WTC11 (cell line): ENCODE measurements around the gene TIMM21. TPM values are rescaled to one million over a fixed set of nuclear protein-coding genes. Genes with fewer than 3 reads are reported as not detected.

Source experiments
- ATAC-seq: fragments of 200-7000 bp; cut with Tn5 transposase; 2 replicates; pipeline ENCODE4 v1.10.0; 2021; ENCODE audit warnings: mild to moderate bottlenecking, moderate library complexity
- CTCF ChIA-PET: fragments of 300-600 bp; sonication (Branson Sonifier 250); formaldehyde crosslinking; loops from one replicate; lab custom pipeline; 2021; ENCODE audit warnings: antibody characterized with exemption; lab: Charles Lee
- POLR2A ChIA-PET: fragments of 350-600 bp; sonication (Branson Sonifier 250); formaldehyde crosslinking; loops from one replicate; lab custom pipeline; 2021; ENCODE audit warnings: antibody characterized with exemption; lab: Charles Lee
- DNase-seq: peaks from one replicate; pipeline ENCODE4 v3.0.0; 2021; ENCODE audit warnings: low spot score
- H3K27ac Mint-ChIP-seq: 2 replicates; pipeline ENCODE4 v1.8.0; 2021; ENCODE audit warnings: mixed read lengths
- H3K27me3 Mint-ChIP-seq: 2 replicates; pipeline ENCODE4 v1.8.0; 2021; ENCODE audit warnings: low read depth, mild to moderate bottlenecking, moderate library complexity, mixed read lengths
- H3K36me3 Mint-ChIP-seq: 2 replicates; pipeline ENCODE4 v1.8.0; 2021; ENCODE audit warnings: mixed read lengths
- H3K4me1 Mint-ChIP-seq: 2 replicates; pipeline ENCODE4 v1.8.0; 2022; ENCODE audit warnings: mixed read lengths
- H3K4me3 Mint-ChIP-seq: 2 replicates; pipeline ENCODE4 v1.8.0; 2021; ENCODE audit warnings: mild to moderate bottlenecking, moderate library complexity, mixed read lengths
- H3K9me3 Mint-ChIP-seq: 2 replicates; pipeline ENCODE4 v1.8.0; 2021; ENCODE audit warnings: mixed read lengths
- ATF1 ChIP-seq: sonication (generic); formaldehyde crosslinking; IDR thresholded peaks from 2 replicates; pipeline ENCODE4 v1.8.1; 2023; ENCODE audit warnings: mild to moderate bottlenecking, moderate library complexity, missing genetic modification reagents
- CREB1 ChIP-seq: sonication (generic); formaldehyde crosslinking; IDR thresholded peaks from 2 replicates; pipeline ENCODE4 v1.8.0; 2023; ENCODE audit warnings: mild to moderate bottlenecking, missing genetic modification reagents
- CTCF ChIP-seq: fragments of 200-600 bp; IDR thresholded peaks from 2 replicates; pipeline ENCODE4 v1.8.0; 2022; ENCODE audit warnings: antibody characterized with exemption
- E2F1 ChIP-seq: sonication (generic); formaldehyde crosslinking; IDR thresholded peaks from 2 replicates; pipeline ENCODE4 v1.8.0; 2022; ENCODE audit warnings: mild to moderate bottlenecking, missing genetic modification reagents
- ELF4 ChIP-seq: sonication (generic); formaldehyde crosslinking; IDR thresholded peaks from 2 replicates; pipeline ENCODE4 v1.8.1; 2022; ENCODE audit warnings: low read depth, mild to moderate bottlenecking, moderate library complexity, missing genetic modification reagents
- ETV6 ChIP-seq: sonication (generic); formaldehyde crosslinking; IDR thresholded peaks from 2 replicates; pipeline ENCODE4 v1.8.1; 2022; ENCODE audit warnings: mild to moderate bottlenecking, missing genetic modification reagents
- FOXJ3 ChIP-seq: sonication (generic); formaldehyde crosslinking; IDR thresholded peaks from 2 replicates; pipeline ENCODE4 v1.9.0; 2021; ENCODE audit warnings: missing genetic modification reagents, mild to moderate bottlenecking, borderline replicate concordance
- GABPB1 ChIP-seq: sonication (generic); formaldehyde crosslinking; IDR thresholded peaks from 2 replicates; pipeline ENCODE4 v1.8.1; 2023; ENCODE audit warnings: mild to moderate bottlenecking, missing genetic modification reagents
- GRHL2 ChIP-seq: fragments of 250-450 bp; sonication (Bioruptor Pico); IDR thresholded peaks from 2 replicates; pipeline ENCODE4 v1.8.0; 2022; ENCODE audit warnings: mild to moderate bottlenecking, moderate library complexity; ENCODE audit not compliant: insufficient replicate concordance, severe bottlenecking
- GTF2I ChIP-seq: fragments of 250-450 bp; sonication (Bioruptor Pico); conservative IDR thresholded peaks from 2 replicates; pipeline ENCODE4 v1.4.0; 2021; ENCODE audit warnings: mild to moderate bottlenecking
- PRDM15 ChIP-seq: sonication (generic); formaldehyde crosslinking; IDR thresholded peaks from 2 replicates; pipeline ENCODE4 v1.8.0; 2022; ENCODE audit warnings: missing genetic modification reagents
- SMAD3 ChIP-seq: sonication (generic); formaldehyde crosslinking; IDR thresholded peaks from 2 replicates; pipeline ENCODE4 v1.8.0; 2022; ENCODE audit warnings: missing genetic modification reagents, mild to moderate bottlenecking, borderline replicate concordance
- STAT6 ChIP-seq: sonication (generic); formaldehyde crosslinking; conservative IDR thresholded peaks from 2 replicates; pipeline ENCODE4 v1.8.1; 2023; ENCODE audit warnings: mild to moderate bottlenecking, low read depth, missing genetic modification reagents, moderate library complexity
- TEAD1 ChIP-seq: sonication (generic); formaldehyde crosslinking; IDR thresholded peaks from 2 replicates; pipeline ENCODE4 v1.8.0; 2022; ENCODE audit warnings: mild to moderate bottlenecking, missing genetic modification reagents
- TEAD4 ChIP-seq: sonication (generic); formaldehyde crosslinking; IDR thresholded peaks from 2 replicates; pipeline ENCODE4 v1.8.0; 2022; ENCODE audit warnings: mild to moderate bottlenecking, missing genetic modification reagents
- TP53 ChIP-seq: sonication (generic); formaldehyde crosslinking; IDR thresholded peaks from 2 replicates; pipeline ENCODE4 v1.8.1; 2023; ENCODE audit warnings: mild to moderate bottlenecking, missing genetic modification reagents
- ZMAT4 ChIP-seq: fragments of 250-450 bp; sonication (Bioruptor Pico); IDR thresholded peaks from 2 replicates; pipeline ENCODE4 v1.9.0; 2021; ENCODE audit warnings: mild to moderate bottlenecking
- ZNF232 ChIP-seq: sonication (generic); formaldehyde crosslinking; IDR thresholded peaks from 2 replicates; pipeline ENCODE4 v1.8.0; 2022; ENCODE audit warnings: mild to moderate bottlenecking, missing genetic modification reagents
- ZNF263 ChIP-seq: sonication (generic); formaldehyde crosslinking; IDR thresholded peaks from 2 replicates; pipeline ENCODE4 v1.8.1; 2022; ENCODE audit warnings: low read depth, mild to moderate bottlenecking, moderate library complexity, missing genetic modification reagents
- ZNF396 ChIP-seq: fragments of 250-450 bp; sonication (Bioruptor Pico); IDR thresholded peaks from 2 replicates; pipeline ENCODE4 v1.8.0; 2021; ENCODE audit warnings: mild to moderate bottlenecking, moderate library complexity, borderline replicate concordance
- ZNF416 ChIP-seq: fragments of 250-450 bp; sonication (Bioruptor Pico); IDR thresholded peaks from 2 replicates; pipeline ENCODE4 v1.9.0; 2021; ENCODE audit warnings: mild to moderate bottlenecking, inconsistent platforms
- ZNF512 ChIP-seq: sonication (generic); formaldehyde crosslinking; IDR thresholded peaks from 2 replicates; pipeline ENCODE4 v1.8.1; 2022; ENCODE audit warnings: missing genetic modification reagents, borderline replicate concordance
- total RNA-seq: library from RNA; stranded (reverse); gene quantifications from 3 replicates; pipeline ENCODE4 v1.2.3, GENCODE V29; 2021

TIMM21 gene
- total RNA-seq, 1 experiment from 2014 or later = 47.7 TPM

- TF ChIP-seq TP53 (CRISPR knock-in tag) (no peak), TEAD1 (no peak), ELF4 (CRISPR knock-in tag) (no peak), E2F1 (no peak), SMAD3 (no peak), FOXJ3 (CRISPR knock-in tag) (no peak)
These were observed 38.2 kb upstream of the TIMM21 start (continued) for GRCh38 chr18:74110149-74110548.

GRCh38 chr18:74110976-74111375 lies 37.3 kb upstream of the TIMM21 start:
- TF ChIP-seq ZNF512 (no peak), SMAD3 (no peak)
- no peak for DNase-seq
- POLR2A ChIA-PET = no interaction called here
- no peak for ATAC-seq
- H3K27me3 Mint-ChIP-seq = peaks cover 4% of the 10 kb centered on the region
- H3K4me1 Mint-ChIP-seq = peaks cover 24% of the 10 kb centered on the region
- H3K27ac Mint-ChIP-seq = no peak overlapping the region
- CTCF ChIA-PET = interaction anchor here (1.8 kb wide), 1 partner anchor 28 kb away, joined by 5 read pairs; no protein-coding TSS in a partner anchor
- peaks cover 48% of the 10 kb centered on the region for H3K9me3 Mint-ChIP-seq
- H3K4me3 Mint-ChIP-seq = no peak overlapping the region
- peaks cover 29% of the 10 kb centered on the region for H3K36me3 Mint-ChIP-seq

GRCh38 chr18:74113711-74114110 lies 34.6 kb upstream of the TIMM21 start:
- Mint-ChIP-seq H3K27ac (no peak overlapping the region), H3K36me3 (peaks cover 29% of the 10 kb centered on the region), H3K4me3 (no peak overlapping the region), H3K27me3 (peaks cover 4% of the 10 kb centered on the region; the same call in 1 of the 2 replicates), H3K4me1 (peaks cover 33% of the 10 kb centered on the region), H3K9me3 (peaks cover 43% of the 10 kb centered on the region)
- CTCF ChIA-PET = interaction anchor here (5.8 kb wide), 1 partner anchor 31 kb away, joined by 52 read pairs; no protein-coding TSS in a partner anchor
- ATAC-seq (no peak), DNase-seq (no peak)
- POLR2A ChIA-PET = no interaction called here
- TF ChIP-seq ETV6 (CRISPR knock-in tag) (no peak), CREB1 (no peak), GABPB1 (no peak), STAT6 (no peak), ZMAT4 (CRISPR knock-in tag) (no peak), FOXJ3 (CRISPR knock-in tag) (no peak), GTF2I (CRISPR knock-in tag) (no peak), ATF1 (no peak), CTCF (no peak), TEAD4 (CRISPR knock-in tag) (no peak), GRHL2 (CRISPR knock-in tag) (no peak), ZNF396 (CRISPR knock-in tag) (no peak), ZNF263 (CRISPR knock-in tag) (no peak), PRDM15 (CRISPR knock-in tag) (no peak), ZNF416 (CRISPR knock-in tag) (no peak), ZNF232 (CRISPR knock-in tag) (no peak)
